Measurements from ENCODE around the gene EFCAB11. TPM values are rescaled to one million over a fixed set of nuclear protein-coding genes. Genes with fewer than 3 reads are reported as not detected.

EFCAB11 gene
- total and polyA plus RNA-seq, 4 donors: 3.4 to 8.8 (median 6.3) TPM

GRCh38 chr14:89803542-89803941 lies 151.0 kb downstream of the EFCAB11 start:
- Histone ChIP-seq H3K4me1 (ENCODE audit: control insufficient read depth in 1 of 2, insufficient read depth in 2 of 2, low read length in 2 of 2) (no peaks in the 10 kb centered on the region), H3K36me3 (ENCODE audit: control insufficient read depth in 1 of 2, insufficient read depth in 2 of 2, low read length in 1 of 2) (no peaks in the 10 kb centered on the region), H3K27me3 (ENCODE audit: control insufficient read depth in 1 of 2, insufficient read depth in 2 of 2, low read length in 1 of 2) (no peaks in the 10 kb centered on the region), H3K9me3 (ENCODE audit: control insufficient read depth, low read length) (no peaks in the 10 kb centered on the region), H3K4me3 (ENCODE audit: low read length in 2 of 2) (no peak overlapping the region), H3K27ac (ENCODE audit: low read depth in 1 of 2, low read length in 2 of 2) (no peak overlapping the region)
- DNase-seq: no peak
- intact Hi-C loops (cut with DNase I): no loop called here
- 96 to 97% methylated on average over 5 of the region's 5 CpGs for WGBS, 2 donors
- ATAC-seq (ENCODE audit: low FRiP score): no peak

DNA sequence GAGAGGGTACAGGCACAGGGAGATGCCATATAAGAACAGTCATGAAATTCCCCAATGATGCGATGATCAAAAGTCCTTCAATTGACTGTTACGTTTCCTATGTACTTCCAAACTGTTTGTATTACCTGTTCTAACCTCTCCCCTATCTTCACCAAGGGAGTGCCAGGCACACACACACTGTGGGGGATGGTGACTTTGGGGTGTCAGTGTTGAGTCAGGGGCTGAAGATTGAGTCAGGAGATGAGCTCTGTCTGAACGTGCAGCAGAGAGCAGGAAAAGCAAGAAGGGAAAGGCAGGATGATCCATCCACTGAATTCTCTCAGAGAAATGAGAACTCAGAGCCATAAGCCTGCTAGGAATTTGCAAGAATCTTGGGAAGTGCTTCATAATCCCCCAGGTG lies 153.4 kb downstream of the EFCAB11 start:
- no peak overlapping the region for H3K27ac ChIP-seq (ENCODE audit: low read depth in 1 of 2, low read length in 2 of 2)
- H3K4me1 ChIP-seq (ENCODE audit: control insufficient read depth in 1 of 2, insufficient read depth in 2 of 2, low read length in 2 of 2): no peaks in the 10 kb centered on the region

DNA sequence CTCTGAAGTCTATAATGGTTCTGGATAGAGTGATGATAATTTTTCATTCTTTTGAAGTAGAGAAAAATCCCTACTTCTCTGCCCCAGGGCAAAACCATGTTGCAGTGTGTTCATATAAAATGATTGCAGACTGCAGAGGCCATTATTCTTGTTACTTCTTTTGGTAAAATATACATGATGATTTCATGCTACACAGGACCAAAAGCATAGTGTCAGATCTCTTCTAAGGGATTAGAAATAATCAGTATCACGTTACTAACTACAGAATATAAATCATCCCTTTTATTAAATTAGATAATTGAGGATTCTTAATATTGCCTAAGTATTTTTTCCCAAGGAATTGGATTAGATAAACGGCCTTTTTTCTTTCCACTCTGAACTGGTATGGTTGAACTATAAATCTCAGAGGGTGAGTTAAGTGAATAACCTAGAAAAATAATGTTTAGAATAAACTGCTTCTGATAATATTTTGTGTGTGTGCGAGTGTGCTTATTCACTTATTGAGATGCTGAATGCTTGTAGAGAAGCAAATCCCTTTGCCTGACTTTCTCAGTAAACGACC lies 156.2 kb downstream of the EFCAB11 start:
- H3K36me3 ChIP-seq (ENCODE audit: control insufficient read depth in 1 of 2, insufficient read depth in 2 of 2, low read length in 1 of 2): no peaks in the 10 kb centered on the region
- H3K4me1 ChIP-seq (ENCODE audit: control insufficient read depth in 1 of 2, insufficient read depth in 2 of 2, low read length in 2 of 2): no peaks in the 10 kb centered on the region
- 63 to 68% methylated on average over 4 of the region's 4 CpGs for WGBS, 2 donors
- DNase-seq (no peak), ATAC-seq (ENCODE audit: low FRiP score) (no peak)
- H3K27me3 ChIP-seq (ENCODE audit: control insufficient read depth in 1 of 2, insufficient read depth in 2 of 2, low read length in 1 of 2): peaks cover 0 to 2% of the 10 kb centered on the region in 2 donors
- H3K9me3 ChIP-seq (ENCODE audit: control insufficient read depth, low read length): no peaks in the 10 kb centered on the region
- no peak overlapping the region for H3K27ac ChIP-seq (ENCODE audit: low read depth in 1 of 2, low read length in 2 of 2)
- intact Hi-C loops (cut with DNase I): no loop called here
- no peak overlapping the region for H3K4me3 ChIP-seq (ENCODE audit: low read length in 2 of 2)

More for the DNA sequence above, 153.4 kb downstream of the EFCAB11 start:
- intact Hi-C loops (cut with DNase I): no loop called here
- no peak overlapping the region for H3K4me3 ChIP-seq (ENCODE audit: low read length in 2 of 2)
- ATAC-seq (ENCODE audit: low FRiP score) (no peak), DNase-seq (no peak)
- H3K36me3 ChIP-seq (ENCODE audit: control insufficient read depth in 1 of 2, insufficient read depth in 2 of 2, low read length in 1 of 2): no peaks in the 10 kb centered on the region
- H3K9me3 ChIP-seq (ENCODE audit: control insufficient read depth, low read length): no peaks in the 10 kb centered on the region
- WGBS, 2 donors: 94 to 95% methylated on average over 3 of the region's 3 CpGs
- no peaks in the 10 kb centered on the region for H3K27me3 ChIP-seq (ENCODE audit: control insufficient read depth in 1 of 2, insufficient read depth in 2 of 2, low read length in 1 of 2)

DNA sequence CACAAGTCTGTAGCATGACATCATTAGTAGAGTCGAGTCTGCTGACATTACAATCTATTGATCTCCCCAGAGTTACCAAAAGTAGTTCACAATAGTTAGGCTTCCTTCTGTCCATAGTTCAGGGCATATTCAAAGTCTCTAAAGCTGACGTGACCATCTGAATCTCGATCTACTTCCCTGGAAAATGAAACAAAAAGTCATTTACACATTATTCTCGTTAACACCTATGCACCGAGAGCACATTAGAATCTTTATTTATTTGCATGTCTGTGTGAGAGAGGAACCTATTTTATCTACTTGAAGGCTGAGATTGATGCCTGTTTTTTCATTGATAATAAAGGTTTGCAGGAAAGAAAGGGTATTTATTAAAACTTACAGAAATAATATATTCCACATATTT lies 157.4 kb downstream of the EFCAB11 start:
- intact Hi-C loops (cut with DNase I): no loop called here
- Histone ChIP-seq H3K27ac (ENCODE audit: low read depth in 1 of 2, low read length in 2 of 2) (no peak overlapping the region), H3K27me3 (ENCODE audit: control insufficient read depth in 1 of 2, insufficient read depth in 2 of 2, low read length in 1 of 2) (peaks cover 0 to 2% of the 10 kb centered on the region in 2 donors), H3K36me3 (ENCODE audit: control insufficient read depth in 1 of 2, insufficient read depth in 2 of 2, low read length in 1 of 2) (no peaks in the 10 kb centered on the region), H3K4me1 (ENCODE audit: control insufficient read depth in 1 of 2, insufficient read depth in 2 of 2, low read length in 2 of 2) (no peaks in the 10 kb centered on the region), H3K4me3 (ENCODE audit: low read length in 2 of 2) (no peak overlapping the region), H3K9me3 (ENCODE audit: control insufficient read depth, low read length) (no peaks in the 10 kb centered on the region)
- ATAC-seq (ENCODE audit: low FRiP score): no peak
- DNase-seq: no peak
- 74 to 78% methylated on average over 5 of the region's 5 CpGs for WGBS, 2 donors

DNA sequence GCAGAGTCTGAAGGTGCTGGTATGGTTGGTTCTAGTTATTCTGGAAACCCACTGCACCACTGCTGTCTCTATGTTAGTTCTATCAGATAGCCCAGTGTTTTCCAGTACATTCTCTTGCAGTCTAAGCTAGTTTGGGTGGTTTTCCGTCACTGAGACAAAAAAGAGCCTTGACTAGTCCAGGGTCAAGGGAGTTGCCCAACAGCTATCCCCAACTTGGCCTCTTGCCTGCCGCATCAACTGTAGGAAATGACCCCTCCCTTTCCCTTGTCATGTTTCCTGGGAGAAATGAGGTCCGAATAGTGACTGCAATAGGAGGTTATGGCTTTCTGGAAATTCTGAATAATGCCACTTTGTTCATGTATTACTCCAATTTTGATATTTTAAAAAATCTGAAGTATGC lies 160.4 kb downstream of the EFCAB11 start:
- intact Hi-C loops (cut with DNase I): no loop called here
- Histone ChIP-seq H3K36me3 (ENCODE audit: control insufficient read depth in 1 of 2, insufficient read depth in 2 of 2, low read length in 1 of 2) (no peaks in the 10 kb centered on the region), H3K9me3 (ENCODE audit: control insufficient read depth, low read length) (no peaks in the 10 kb centered on the region), H3K27me3 (ENCODE audit: control insufficient read depth in 1 of 2, insufficient read depth in 2 of 2, low read length in 1 of 2) (peaks cover 0 to 2% of the 10 kb centered on the region in 2 donors), H3K4me3 (ENCODE audit: low read length in 2 of 2) (no peak overlapping the region), H3K27ac (ENCODE audit: low read depth in 1 of 2, low read length in 2 of 2) (no peak overlapping the region), H3K4me1 (ENCODE audit: control insufficient read depth in 1 of 2, insufficient read depth in 2 of 2, low read length in 2 of 2) (no peaks in the 10 kb centered on the region)
- DNase-seq: peak; percentile 66 to 80
- peak; percentile 60 for ATAC-seq (ENCODE audit: low FRiP score)
- WGBS, 2 donors: 90% methylated on average over 3 of the region's 3 CpGs

DNA sequence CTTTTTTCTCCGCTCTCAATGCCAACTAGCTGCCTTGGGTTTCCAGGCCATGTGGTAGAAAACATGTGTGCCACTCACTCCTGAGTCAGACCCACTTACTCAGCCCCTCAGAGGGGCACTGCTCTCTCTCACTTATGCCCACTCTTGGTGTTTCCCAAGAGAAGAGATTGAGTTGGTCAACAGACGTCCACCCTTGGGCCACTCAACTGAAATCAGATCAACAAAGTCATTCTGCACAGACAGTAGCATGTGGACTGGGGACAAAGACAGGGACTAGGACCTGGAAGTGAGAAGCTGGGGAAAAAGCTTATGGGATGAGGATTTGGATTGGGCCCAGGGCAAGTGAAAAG lies 161.2 kb downstream of the EFCAB11 start:
- Histone ChIP-seq H3K27ac (ENCODE audit: low read depth in 1 of 2, low read length in 2 of 2) (no peak overlapping the region), H3K4me3 (ENCODE audit: low read length in 2 of 2) (no peak overlapping the region), H3K4me1 (ENCODE audit: control insufficient read depth in 1 of 2, insufficient read depth in 2 of 2, low read length in 2 of 2) (no peaks in the 10 kb centered on the region), H3K9me3 (ENCODE audit: control insufficient read depth, low read length) (no peaks in the 10 kb centered on the region), H3K36me3 (ENCODE audit: control insufficient read depth in 1 of 2, insufficient read depth in 2 of 2, low read length in 1 of 2) (no peaks in the 10 kb centered on the region), H3K27me3 (ENCODE audit: control insufficient read depth in 1 of 2, insufficient read depth in 2 of 2, low read length in 1 of 2) (peaks cover 0 to 2% of the 10 kb centered on the region in 2 donors)
- DNase-seq (no peak), ATAC-seq (ENCODE audit: low FRiP score) (no peak)
- intact Hi-C loops (cut with DNase I): no loop called here
- WGBS, 2 donors: 92 to 96% methylated on average over 2 of the region's 2 CpGs

DNA sequence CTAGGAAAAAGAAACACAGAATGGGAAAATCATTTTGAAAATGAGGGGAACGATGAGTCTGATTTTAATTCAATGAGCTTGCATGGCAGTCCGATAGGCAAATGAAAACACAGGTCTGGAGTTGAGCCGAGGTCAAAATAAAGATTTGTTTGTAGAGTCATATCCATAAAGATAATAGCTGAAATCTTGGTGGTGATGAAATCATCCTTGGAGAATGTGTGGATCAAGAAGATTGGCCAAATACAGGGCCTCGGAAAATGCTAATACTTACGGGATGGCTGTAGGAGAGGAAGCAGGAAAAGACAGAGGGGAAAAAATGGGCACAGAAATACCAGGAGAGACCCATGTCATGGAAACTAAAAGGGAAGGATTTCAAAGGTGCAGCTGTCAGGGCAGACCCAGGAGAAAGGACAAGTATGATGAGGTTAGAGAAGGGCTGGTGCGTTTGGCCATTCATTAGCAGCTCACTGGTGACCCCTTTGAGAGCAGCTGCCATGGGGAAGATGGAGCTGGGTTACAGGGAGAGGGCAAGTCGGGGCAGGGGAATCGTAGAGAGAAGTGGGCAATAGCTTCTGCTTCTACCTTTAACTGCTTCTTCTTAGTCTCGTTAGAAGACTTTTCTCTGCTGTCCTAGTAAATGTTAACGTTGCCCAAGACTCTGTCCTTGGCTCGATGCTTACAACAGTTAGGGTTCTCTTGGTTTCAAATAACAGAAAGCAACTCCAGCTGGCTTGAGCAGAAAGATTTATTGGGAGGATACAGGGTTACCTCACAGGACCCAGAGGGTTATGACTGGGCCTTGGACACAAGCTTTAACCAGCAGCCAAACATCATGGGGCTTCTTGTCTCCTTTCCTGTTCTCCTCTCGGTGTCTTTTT lies 161.8 kb downstream of the EFCAB11 start:
- Histone ChIP-seq H3K27me3 (ENCODE audit: control insufficient read depth in 1 of 2, insufficient read depth in 2 of 2, low read length in 1 of 2) (peaks cover 0 to 2% of the 10 kb centered on the region in 2 donors), H3K4me1 (ENCODE audit: control insufficient read depth in 1 of 2, insufficient read depth in 2 of 2, low read length in 2 of 2) (no peaks in the 10 kb centered on the region), H3K4me3 (ENCODE audit: low read length in 2 of 2) (no peak overlapping the region), H3K27ac (ENCODE audit: low read depth in 1 of 2, low read length in 2 of 2) (no peak overlapping the region), H3K36me3 (ENCODE audit: control insufficient read depth in 1 of 2, insufficient read depth in 2 of 2, low read length in 1 of 2) (no peaks in the 10 kb centered on the region), H3K9me3 (ENCODE audit: control insufficient read depth, low read length) (no peaks in the 10 kb centered on the region)
- DNase-seq (no peak), ATAC-seq (ENCODE audit: low FRiP score) (peak; percentile 85)
- intact Hi-C loops (cut with DNase I): no loop called here
- WGBS, 2 donors: 79 to 80% methylated on average over 12 of the region's 12 CpGs

GRCh38 chr14:89787525-89787924 lies 167.0 kb downstream of the EFCAB11 start:
- H3K27me3 ChIP-seq (ENCODE audit: control insufficient read depth in 1 of 2, insufficient read depth in 2 of 2, low read length in 1 of 2): no peaks in the 10 kb centered on the region
- no peak for ATAC-seq (ENCODE audit: low FRiP score)
- H3K36me3 ChIP-seq (ENCODE audit: control insufficient read depth in 1 of 2, insufficient read depth in 2 of 2, low read length in 1 of 2): no peaks in the 10 kb centered on the region
- no peak overlapping the region for H3K4me3 ChIP-seq (ENCODE audit: low read length in 2 of 2)
- H3K9me3 ChIP-seq (ENCODE audit: control insufficient read depth, low read length): no peaks in the 10 kb centered on the region
- no peaks in the 10 kb centered on the region for H3K4me1 ChIP-seq (ENCODE audit: control insufficient read depth in 1 of 2, insufficient read depth in 2 of 2, low read length in 2 of 2)
- intact Hi-C loops (cut with DNase I): no loop called here
- WGBS, 2 donors: 86 to 88% methylated on average over 4 of the region's 4 CpGs
- DNase-seq: no peak
- no peak overlapping the region for H3K27ac ChIP-seq (ENCODE audit: low read depth in 1 of 2, low read length in 2 of 2)

- Histone ChIP-seq H3K27ac (ENCODE audit: low read depth in 1 of 2, low read length in 2 of 2) (no peak overlapping the region), H3K4me1 (ENCODE audit: control insufficient read depth in 1 of 2, insufficient read depth in 2 of 2, low read length in 2 of 2) (no peaks in the 10 kb centered on the region), H3K9me3 (ENCODE audit: control insufficient read depth, low read length) (no peaks in the 10 kb centered on the region), H3K27me3 (ENCODE audit: control insufficient read depth in 1 of 2, insufficient read depth in 2 of 2, low read length in 1 of 2) (no peaks in the 10 kb centered on the region), H3K4me3 (ENCODE audit: low read length in 2 of 2) (no peak overlapping the region), H3K36me3 (ENCODE audit: control insufficient read depth in 1 of 2, insufficient read depth in 2 of 2, low read length in 1 of 2) (no peaks in the 10 kb centered on the region)
- 87 to 93% methylated on average over 4 of the region's 4 CpGs for WGBS, 2 donors
- intact Hi-C loops (cut with DNase I): no loop called here
- DNase-seq (no peak), ATAC-seq (ENCODE audit: low FRiP score) (no peak)
These were observed 173.5 kb downstream of the EFCAB11 start for GRCh38 chr14:89781046-89781445.
